H9 (cell line): ENCODE measurements around the gene TRAPPC4. TPM values are rescaled to one million over a fixed set of nuclear protein-coding genes. Genes with fewer than 3 reads are reported as not detected.

Source experiments
- DNase-seq: peaks from one replicate; pipeline ENCODE4 v3.0.0-alpha.2; 2017
- H2AFZ ChIP-seq: one replicate; pipeline ENCODE4 v1.6.1; 2013; ENCODE audit warnings: mild to moderate bottlenecking, low read length, control low read depth, moderate library complexity
- H2AK5ac ChIP-seq: 2 replicates; pipeline ENCODE4 v1.6.1; 2013; ENCODE audit warnings: low read length, control low read depth, mixed read lengths; ENCODE audit not compliant: insufficient read length
- H2BK120ac ChIP-seq: one replicate; pipeline ENCODE4 v1.6.1; 2013; ENCODE audit warnings: low read depth, mild to moderate bottlenecking, low read length, control low read depth, inconsistent platforms; ENCODE audit not compliant: poor library complexity, severe bottlenecking
- H2BK12ac ChIP-seq: 2 replicates; pipeline ENCODE4 v1.6.1; 2013; ENCODE audit warnings: low read length, control low read depth, mixed read lengths, low read depth; ENCODE audit not compliant: insufficient read length
- H2BK15ac ChIP-seq: 2 replicates; pipeline ENCODE4 v1.6.1; 2013; ENCODE audit warnings: low read depth, low read length, control low read depth
- H2BK20ac ChIP-seq: one replicate; pipeline ENCODE4 v1.6.1; 2013; ENCODE audit warnings: low read depth, mild to moderate bottlenecking, low read length, control low read depth, inconsistent platforms; ENCODE audit not compliant: poor library complexity, severe bottlenecking
- H2BK5ac ChIP-seq: 2 replicates; pipeline ENCODE4 v1.6.1; 2013; ENCODE audit warnings: low read length, control low read depth, mixed read lengths; ENCODE audit not compliant: insufficient read length
- H3K14ac ChIP-seq: 2 replicates; pipeline ENCODE4 v1.6.1; 2013; ENCODE audit warnings: low read length, control low read depth; ENCODE audit not compliant: insufficient read depth
- H3K18ac ChIP-seq: 2 replicates; pipeline ENCODE4 v1.6.1; 2013; ENCODE audit warnings: low read depth, mild to moderate bottlenecking, mixed read lengths, low read length, control low read depth; ENCODE audit not compliant: insufficient read length
- H3K23ac ChIP-seq: 2 replicates; pipeline ENCODE4 v1.6.1; 2013; ENCODE audit warnings: low read length, control low read depth, mixed read lengths, low read depth; ENCODE audit not compliant: insufficient read length
- H3K23me2 ChIP-seq: 2 replicates; pipeline ENCODE4 v1.6.1; 2013; ENCODE audit warnings: low read depth, mild to moderate bottlenecking, mixed read lengths, low read length, control low read depth; ENCODE audit not compliant: insufficient read length, poor library complexity, severe bottlenecking
- H3K27ac ChIP-seq: 2 replicates; pipeline ENCODE4 v1.5.1; 2013; ENCODE audit warnings: low read length, control low read depth, mixed read lengths, low read depth; ENCODE audit not compliant: insufficient read length
- H3K27me3 ChIP-seq: 2 replicates; pipeline ENCODE4 v1.6.1; 2013; ENCODE audit warnings: low read length, control low read depth, inconsistent platforms; ENCODE audit not compliant: insufficient read depth
- H3K4ac ChIP-seq: 2 replicates; pipeline ENCODE4 v1.6.1; 2013; ENCODE audit warnings: low read depth, mild to moderate bottlenecking, control low read depth, inconsistent platforms, low read length, moderate library complexity
- H3K4me1 ChIP-seq: 2 replicates; pipeline ENCODE4 v1.6.1; 2013; ENCODE audit warnings: low read length, control low read depth, inconsistent platforms; ENCODE audit not compliant: insufficient read depth
- H3K4me2 ChIP-seq: 2 replicates; pipeline ENCODE4 v1.6.1; 2013; ENCODE audit warnings: low read length, control low read depth, mixed read lengths; ENCODE audit not compliant: insufficient read length, insufficient read depth
- H3K56ac ChIP-seq: 2 replicates; pipeline ENCODE4 v1.6.1; 2013; ENCODE audit warnings: low read depth, mild to moderate bottlenecking, mixed read lengths, low read length, control low read depth; ENCODE audit not compliant: insufficient read length
- H3K79me1 ChIP-seq: 2 replicates; pipeline ENCODE4 v1.6.1; 2013; ENCODE audit warnings: low read depth, mild to moderate bottlenecking, moderate library complexity, low read length, control low read depth, inconsistent platforms; ENCODE audit not compliant: insufficient read depth, poor library complexity, severe bottlenecking
- H3K79me2 ChIP-seq: 2 replicates; pipeline ENCODE4 v1.6.1; 2013; ENCODE audit warnings: low read length, control low read depth, inconsistent platforms; ENCODE audit not compliant: insufficient read depth
- H3K9ac ChIP-seq: 2 replicates; pipeline ENCODE4 v1.6.1; 2013; ENCODE audit warnings: low read length, control low read depth, mixed read lengths; ENCODE audit not compliant: insufficient read length; ENCODE audit errors: extremely low read depth
- H3K9me3 ChIP-seq: one replicate; pipeline ENCODE4 v1.6.1; 2013; ENCODE audit warnings: low read depth, low read length, inconsistent platforms; ENCODE audit not compliant: control insufficient read depth
- H3T11ph ChIP-seq: one replicate; pipeline ENCODE4 v1.6.1; 2013; ENCODE audit warnings: mild to moderate bottlenecking, low read length, control low read depth, inconsistent platforms
- H4K20me1 ChIP-seq: one replicate; pipeline ENCODE4 v1.6.1; 2013; ENCODE audit not compliant: control insufficient read depth, insufficient read length, insufficient read depth
- H4K5ac ChIP-seq: 2 replicates; pipeline ENCODE4 v1.6.1; 2013; ENCODE audit warnings: low read depth, mild to moderate bottlenecking, mixed read lengths, low read length, control low read depth; ENCODE audit not compliant: insufficient read length
- H4K8ac ChIP-seq: replicated peaks from 2 replicates; pipeline ENCODE4 v1.6.1; 2013; ENCODE audit warnings: low read length, control low read depth, mixed read lengths, low read depth; ENCODE audit not compliant: insufficient read length
- H4K91ac ChIP-seq: 2 replicates; pipeline ENCODE4 v1.6.1; 2013; ENCODE audit warnings: low read depth, mild to moderate bottlenecking, moderate library complexity, mixed read lengths, low read length, control low read depth; ENCODE audit not compliant: insufficient read length
- H3K27ac Mint-ChIP-seq, 3 experiments: 2 replicates in 2 of 3; 3 replicates in 1 of 3; pipeline ENCODE4 v1.8.0; 2020 to 2021; ENCODE audit warnings: mixed read lengths in 3 of 3, mild to moderate bottlenecking in 1 of 3, moderate library complexity in 1 of 3
- H3K27me3 Mint-ChIP-seq: 2 replicates; pipeline ENCODE4 v1.8.0; 2021; ENCODE audit warnings: low read depth, mild to moderate bottlenecking, moderate library complexity, mixed read lengths
- H3K36me3 Mint-ChIP-seq, 3 experiments: 2 replicates in 2 of 3; 3 replicates in 1 of 3; pipeline ENCODE4 v1.8.0; 2020 to 2021; ENCODE audit warnings: low read depth in 3 of 3, mixed read lengths in 3 of 3; ENCODE audit not compliant: insufficient read depth in 1 of 3
- H3K4me1 Mint-ChIP-seq, 2 experiments: 2 replicates each; pipeline ENCODE4 v1.8.0; 2020; ENCODE audit warnings: mixed read lengths in 2 of 2
- H3K4me3 Mint-ChIP-seq, 2 experiments: 2 replicates in 1 of 2; 3 replicates in 1 of 2; pipeline ENCODE4 v1.8.0; 2020 to 2021; ENCODE audit warnings: mild to moderate bottlenecking in 2 of 2, mixed read lengths in 2 of 2, moderate library complexity in 1 of 2
- H3K9me3 Mint-ChIP-seq, 2 experiments: 2 replicates in 1 of 2; 3 replicates in 1 of 2; pipeline ENCODE4 v1.8.0; 2020; ENCODE audit warnings: mild to moderate bottlenecking in 2 of 2, mixed read lengths in 2 of 2, moderate library complexity in 1 of 2
- WGBS: extraction: QIAGEN DNeasy Blood & Tissue Kit; methylation state at CpG from one replicate; pipeline ENCODE4 v1.1.7; 2013; ENCODE audit warnings: missing lambda C conversion rate, low lambda C conversion rate, mixed read lengths; ENCODE audit not compliant: insufficient read length; ENCODE audit errors: extremely low coverage; 5-methylcytosine and 5-hydroxymethylcytosine counted together
- total RNA-seq: library from RNA; stranded (reverse); gene quantifications from 2 replicates; pipeline ENCODE4 v1.2.1, GENCODE V29; 2021
- TF ChIP-seq, protein P1 (sequence below): fragments of 200-600 bp; sonication (generic); conservative IDR thresholded peaks from 3 replicates; pipeline ENCODE4 v1.8.0; 2021; ENCODE audit warnings: antibody characterized with exemption, mild to moderate bottlenecking

TRAPPC4 gene
- total RNA-seq, 1 experiment from 2014 or later, result 82.8 TPM

DNA sequence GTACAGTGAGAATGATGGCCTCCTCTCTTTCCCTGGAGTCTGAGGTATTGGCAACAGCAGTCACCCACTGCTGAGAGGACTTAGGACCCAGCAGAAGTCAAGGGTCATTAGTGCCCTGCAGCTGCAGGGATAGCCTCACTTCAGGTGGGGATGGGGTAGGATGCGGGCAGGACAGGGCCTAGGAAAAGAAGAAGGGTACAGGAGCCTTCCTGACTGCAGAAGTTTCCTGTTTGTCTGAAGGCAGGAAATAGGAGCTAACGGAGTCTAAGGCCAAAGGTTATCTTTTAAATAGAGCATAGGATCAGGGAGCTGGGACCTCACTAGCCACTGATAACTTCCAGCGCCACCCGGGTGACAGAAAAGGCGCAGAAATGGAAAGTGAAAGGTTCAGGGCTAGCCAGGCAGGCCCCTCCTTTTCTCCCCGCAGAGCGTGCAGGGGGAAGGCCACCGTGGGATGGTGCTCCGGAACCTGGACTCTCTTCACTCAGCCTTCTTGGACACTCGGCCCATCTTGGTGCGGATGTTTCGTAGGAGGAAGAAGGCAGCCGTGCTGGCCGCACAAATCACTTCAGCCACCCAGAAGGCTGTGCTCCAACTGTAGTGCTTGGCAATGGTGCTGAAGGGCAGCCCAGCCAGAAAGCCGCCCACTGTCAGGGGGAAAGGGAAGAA is 6.0 kb downstream of the TRAPPC4 start:
- H3K27me3 Mint-ChIP-seq, result no peaks in the 10 kb centered on the region
- no peak overlapping the region for H3K56ac ChIP-seq

More for the DNA sequence above, 6.0 kb downstream of the TRAPPC4 start:
- no peak overlapping the region for H3K9ac ChIP-seq
- peaks cover 4% of the 10 kb centered on the region for H3K23me2 ChIP-seq
- no peak overlapping the region for H3K14ac ChIP-seq
- H2BK15ac ChIP-seq, result no peak overlapping the region
- no peaks in the 10 kb centered on the region for H4K20me1 ChIP-seq
- H3K4me2 ChIP-seq, result no peak overlapping the region
- no peak overlapping the region for H2AK5ac ChIP-seq
- H2BK5ac ChIP-seq, result no peak overlapping the region
- peaks cover 36 to 84% (median 81%) of the 10 kb centered on the region in 3 experiments for H3K36me3 Mint-ChIP-seq
- no peak overlapping the region for H4K8ac ChIP-seq
- H3K27ac ChIP-seq, result no peak overlapping the region
- H3K4me1 ChIP-seq, result peaks cover 8% of the 10 kb centered on the region; the same call in 1 of the 2 replicates
- no peak overlapping the region for H2BK20ac ChIP-seq
- no peak overlapping the region for H4K91ac ChIP-seq
- TF ChIP-seq, protein P1, sequence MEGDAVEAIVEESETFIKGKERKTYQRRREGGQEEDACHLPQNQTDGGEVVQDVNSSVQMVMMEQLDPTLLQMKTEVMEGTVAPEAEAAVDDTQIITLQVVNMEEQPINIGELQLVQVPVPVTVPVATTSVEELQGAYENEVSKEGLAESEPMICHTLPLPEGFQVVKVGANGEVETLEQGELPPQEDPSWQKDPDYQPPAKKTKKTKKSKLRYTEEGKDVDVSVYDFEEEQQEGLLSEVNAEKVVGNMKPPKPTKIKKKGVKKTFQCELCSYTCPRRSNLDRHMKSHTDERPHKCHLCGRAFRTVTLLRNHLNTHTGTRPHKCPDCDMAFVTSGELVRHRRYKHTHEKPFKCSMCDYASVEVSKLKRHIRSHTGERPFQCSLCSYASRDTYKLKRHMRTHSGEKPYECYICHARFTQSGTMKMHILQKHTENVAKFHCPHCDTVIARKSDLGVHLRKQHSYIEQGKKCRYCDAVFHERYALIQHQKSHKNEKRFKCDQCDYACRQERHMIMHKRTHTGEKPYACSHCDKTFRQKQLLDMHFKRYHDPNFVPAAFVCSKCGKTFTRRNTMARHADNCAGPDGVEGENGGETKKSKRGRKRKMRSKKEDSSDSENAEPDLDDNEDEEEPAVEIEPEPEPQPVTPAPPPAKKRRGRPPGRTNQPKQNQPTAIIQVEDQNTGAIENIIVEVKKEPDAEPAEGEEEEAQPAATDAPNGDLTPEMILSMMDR, result no peak
- no peaks in the 10 kb centered on the region for H3K9me3 Mint-ChIP-seq
- H3K79me2 ChIP-seq, result peaks cover 4% of the 10 kb centered on the region; the same call in 1 of the 2 replicates
- no peak overlapping the region for H2BK12ac ChIP-seq
- no peak overlapping the region for H4K5ac ChIP-seq
- peak overlapping the region in 2 of 3 experiments; percentile 78 to 91; a peak in 4 of 7 replicates for H3K27ac Mint-ChIP-seq
- H3K4me1 Mint-ChIP-seq, result peaks cover 24 to 27% of the 10 kb centered on the region in 2 experiments
- H3T11ph ChIP-seq, result no peak overlapping the region
- no peaks in the 10 kb centered on the region for H3K9me3 ChIP-seq
- no peak overlapping the region for H3K4ac ChIP-seq
- no CpG with 5 or more reads among the region's 15 CpGs for WGBS
- H2AFZ ChIP-seq, result no peak overlapping the region
- H3K27me3 ChIP-seq, result no peaks in the 10 kb centered on the region
- peaks cover 3% of the 10 kb centered on the region for H3K79me1 ChIP-seq
- H3K18ac ChIP-seq, result no peak overlapping the region
- no peak for DNase-seq
- H2BK120ac ChIP-seq, result no peak overlapping the region
- H3K23ac ChIP-seq, result no peak overlapping the region
- H3K4me3 Mint-ChIP-seq, result 0 out of 5 replicates have a peak overlapping the region, but pooled peaks of 1 of the 2 experiments have one; percentile 36
